ENCODE data around the gene RSPRY1.
A peak's percentile ranks its signal among the peaks of the same experiment; 100 is the strongest.
"Not testable (repeated sequence)": the region's sequence is repeated elsewhere in the genome, so short reads cannot be mapped to it uniquely, and the experiment has no call there.

The RSPRY1 gene

GRCh38 chr16:57256601-57257395 is 70.7 kb downstream of the RSPRY1 start:
- DNase-seq = no peak

- DNase-seq = no peak
Observed at GRCh38 chr16:57257455-57258070, 71.4 kb downstream of the RSPRY1 start.

- no peak for DNase-seq
Observed at GRCh38 chr16:57258226-57258909, 72.2 kb downstream of the RSPRY1 start.

- no peak for DNase-seq
Observed at GRCh38 chr16:57258910-57259475, 72.9 kb downstream of the RSPRY1 start.

- DNase-seq = peak in 1 of 2 donors; percentile 14
Observed at GRCh38 chr16:57260294-57260929, 74.3 kb downstream of the RSPRY1 start.

- DNase-seq = no peak
Observed at GRCh38 chr16:57261806-57262205, 75.7 kb downstream of the RSPRY1 start.

- DNase-seq = no peak
Observed at GRCh38 chr16:57262841-57263540, 76.9 kb downstream of the RSPRY1 start.

- DNase-seq = no peak
Observed at GRCh38 chr16:57263541-57264351, 77.6 kb downstream of the RSPRY1 start.

GRCh38 chr16:57264381-57264780 is 78.3 kb downstream of the RSPRY1 start:
- no peak for DNase-seq

- DNase-seq = no peak
Observed at GRCh38 chr16:57264950-57265371, 78.8 kb downstream of the RSPRY1 start.

- DNase-seq = no peak
Observed at GRCh38 chr16:57265850-57266530, 79.9 kb downstream of the RSPRY1 start.

- DNase-seq = peak in 1 of 2 donors; percentile 35
Observed at GRCh38 chr16:57266531-57267260, 80.6 kb downstream of the RSPRY1 start.

GRCh38 chr16:57267343-57267742 is 81.2 kb downstream of the RSPRY1 start:
- not testable (repeated sequence) for DNase-seq

GRCh38 chr16:57268804-57269800 is 83.0 kb downstream of the RSPRY1 start:
- no peak for DNase-seq

- DNase-seq = no peak
Observed at GRCh38 chr16:57270221-57271062, 84.3 kb downstream of the RSPRY1 start.

- no peak for DNase-seq
Observed at GRCh38 chr16:57271063-57271345, 84.9 kb downstream of the RSPRY1 start.

GRCh38 chr16:57271867-57272495 is 85.9 kb downstream of the RSPRY1 start:
- no peak for DNase-seq

- no peak for DNase-seq
Observed at GRCh38 chr16:57273359-57273758, 87.2 kb downstream of the RSPRY1 start.

All from CD4-positive, alpha-beta T cell treated with Interleukin-1 beta for 1 hour (primary cell).